Measurements from ENCODE around the gene TEX52. TPM values are rescaled to one million over a fixed set of nuclear protein-coding genes. Genes with fewer than 3 reads are reported as not detected.

Gene TEX52
- total RNA-seq, 2 donors from 2014 or later, result 0.22 to 0.29 TPM

GRCh38 chr12:2836574-2836973 lies 20.3 kb downstream of the TEX52 start:
- Histone ChIP-seq H3K4me3 (ENCODE audit: low read length) (no peak overlapping the region), H3K9ac (ENCODE audit: extremely low read depth, low read length, poor library complexity, severe bottlenecking) (no peak overlapping the region), H3K36me3 (ENCODE audit: control insufficient read depth, insufficient read depth, low read length) (peaks cover 2% of the 10 kb centered on the region), H3K27me3 (ENCODE audit: control insufficient read depth, insufficient read depth, low read length, poor library complexity, severe bottlenecking) (no peaks in the 10 kb centered on the region), H3K27ac (ENCODE audit: low read depth, low read length) (no peak overlapping the region), H3K4me1 (ENCODE audit: control insufficient read depth, insufficient read depth, low read length) (peaks cover 12% of the 10 kb centered on the region), H3K9me3 (ENCODE audit: control insufficient read depth, low read length) (no peaks in the 10 kb centered on the region)
- Mint-ChIP-seq H3K4me1 (peaks cover 14% of the 10 kb centered on the region), H3K27me3 (ENCODE audit: insufficient read depth) (no peaks in the 10 kb centered on the region), H3K36me3 (ENCODE audit: low read depth) (peaks cover 24% of the 10 kb centered on the region), H3K27ac (no peak overlapping the region), H3K9me3 (no peaks in the 10 kb centered on the region), H3K4me3 (no peak overlapping the region)
- DNase-seq, result no peak
- no peak for TF ChIP-seq CTCF (conservative IDR thresholded peaks at IDR 0.05)
- 81 to 89% methylated on average over 7 to 8 of the region's 8 CpGs for WGBS, 2 experiments (ENCODE audit: insufficient coverage in 1 of 2, insufficient read length in 1 of 2)

- no peak overlapping the region for H3K27ac Mint-ChIP-seq
- H3K4me1 Mint-ChIP-seq, result peaks cover 9% of the 10 kb centered on the region
- TF ChIP-seq CTCF (conservative IDR thresholded peaks at IDR 0.05), result no peak
Measured at GRCh38 chr12:2835691-2836403, 21.0 kb downstream of the TEX52 start.

GRCh38 chr12:2834581-2835491 lies 22.0 kb downstream of the TEX52 start, which contains the start of gene NRIP2:
NRIP2 (minus strand) TSS chr12:2835035; CDS start chr12:2834983, 52 bp downstream.
- peak; percentile 79 for DNase-seq
- no peaks in the 10 kb centered on the region for H3K27me3 Mint-ChIP-seq (ENCODE audit: insufficient read depth)
- TF ChIP-seq CTCF (conservative IDR thresholded peaks at IDR 0.05), result peak; percentile 22

More at GRCh38 chr12:2835691-2836403, 21.0 kb downstream of the TEX52 start:
- peaks cover 4% of the 10 kb centered on the region for H3K36me3 ChIP-seq (ENCODE audit: control insufficient read depth, insufficient read depth, low read length)
- peaks cover 7% of the 10 kb centered on the region for H3K4me1 ChIP-seq (ENCODE audit: control insufficient read depth, insufficient read depth, low read length)
- H3K9me3 Mint-ChIP-seq, result no peaks in the 10 kb centered on the region
- no peak overlapping the region for H3K9ac ChIP-seq (ENCODE audit: extremely low read depth, low read length, poor library complexity, severe bottlenecking)
- 84 to 96% methylated on average over 3 to 4 of the region's 4 CpGs for WGBS, 2 experiments (ENCODE audit: insufficient coverage in 1 of 2, insufficient read length in 1 of 2)
- H3K4me3 ChIP-seq (ENCODE audit: low read length), result no peak overlapping the region
- H3K27me3 Mint-ChIP-seq (ENCODE audit: insufficient read depth), result no peaks in the 10 kb centered on the region
- no peak for DNase-seq
- no peaks in the 10 kb centered on the region for H3K9me3 ChIP-seq (ENCODE audit: control insufficient read depth, low read length)
- H3K36me3 Mint-ChIP-seq (ENCODE audit: low read depth), result peaks cover 28% of the 10 kb centered on the region
- H3K27ac ChIP-seq (ENCODE audit: low read depth, low read length), result no peak overlapping the region
- no peak overlapping the region for H3K4me3 Mint-ChIP-seq
- H3K27me3 ChIP-seq (ENCODE audit: control insufficient read depth, insufficient read depth, low read length, poor library complexity, severe bottlenecking), result no peaks in the 10 kb centered on the region

More at GRCh38 chr12:2834581-2835491, 22.0 kb downstream of the TEX52 start, which contains the start of gene NRIP2:
- H3K27ac Mint-ChIP-seq, result peak within 1 kb of the TSS; percentile 7
- no peaks in the 10 kb centered on the region for H3K27me3 ChIP-seq (ENCODE audit: control insufficient read depth, insufficient read depth, low read length, poor library complexity, severe bottlenecking)
- no peak within 1 kb of the TSS for H3K4me3 Mint-ChIP-seq
- WGBS, 2 experiments (ENCODE audit: insufficient coverage in 1 of 2, insufficient read length in 1 of 2), result 53 to 66% methylated on average over 20 to 32 of the region's 32 CpGs
- H3K9me3 Mint-ChIP-seq, result no peaks in the 10 kb centered on the region
- H3K4me3 ChIP-seq (ENCODE audit: low read length), result no peak within 1 kb of the TSS
- H3K9me3 ChIP-seq (ENCODE audit: control insufficient read depth, low read length), result no peaks in the 10 kb centered on the region
- H3K4me1 ChIP-seq (ENCODE audit: control insufficient read depth, insufficient read depth, low read length), result peaks cover 7% of the 10 kb centered on the region
- H3K27ac ChIP-seq (ENCODE audit: low read depth, low read length), result no peak within 1 kb of the TSS
- H3K36me3 Mint-ChIP-seq (ENCODE audit: low read depth), result peaks cover 33% of the 10 kb centered on the region
- H3K4me1 Mint-ChIP-seq, result peaks cover 7% of the 10 kb centered on the region
- no peak within 1 kb of the TSS for H3K9ac ChIP-seq (ENCODE audit: extremely low read depth, low read length, poor library complexity, severe bottlenecking)
- peaks cover 4% of the 10 kb centered on the region for H3K36me3 ChIP-seq (ENCODE audit: control insufficient read depth, insufficient read depth, low read length)

Data from endodermal cell (in vitro differentiated cells).